Kidney capillary endothelial cell (primary cell): ENCODE data around the gene GRHPR.
"Not testable (repeated sequence)": the region's sequence is repeated elsewhere in the genome, so short reads cannot be mapped to it uniquely, and the experiment has no call there.

Experiments used
- DNase-seq: peaks from one replicate; pipeline ENCODE4 v3.0.0-alpha.2; 2018; ENCODE audit warnings: low spot score

Gene GRHPR

DNA sequence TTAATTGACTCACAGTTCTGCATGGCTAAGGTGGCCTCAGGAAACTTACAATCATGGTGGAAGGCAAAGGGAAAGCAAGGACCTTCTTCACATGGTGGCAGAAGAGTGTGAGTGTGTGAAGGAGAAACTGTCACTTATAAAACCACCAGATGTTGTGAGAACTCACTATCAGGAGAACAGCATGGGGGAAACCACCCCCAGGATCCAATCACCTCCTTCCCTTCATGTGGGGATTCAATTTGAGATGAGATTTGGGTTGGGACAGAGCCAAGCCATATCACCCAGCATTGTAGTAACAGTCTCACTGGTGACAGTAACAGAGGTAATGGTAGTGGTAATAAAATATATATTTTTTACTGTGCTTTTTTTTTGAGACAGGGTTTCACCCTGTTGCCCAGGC lies 24.6 kb downstream of the GRHPR start:
- no peak for DNase-seq

DNA sequence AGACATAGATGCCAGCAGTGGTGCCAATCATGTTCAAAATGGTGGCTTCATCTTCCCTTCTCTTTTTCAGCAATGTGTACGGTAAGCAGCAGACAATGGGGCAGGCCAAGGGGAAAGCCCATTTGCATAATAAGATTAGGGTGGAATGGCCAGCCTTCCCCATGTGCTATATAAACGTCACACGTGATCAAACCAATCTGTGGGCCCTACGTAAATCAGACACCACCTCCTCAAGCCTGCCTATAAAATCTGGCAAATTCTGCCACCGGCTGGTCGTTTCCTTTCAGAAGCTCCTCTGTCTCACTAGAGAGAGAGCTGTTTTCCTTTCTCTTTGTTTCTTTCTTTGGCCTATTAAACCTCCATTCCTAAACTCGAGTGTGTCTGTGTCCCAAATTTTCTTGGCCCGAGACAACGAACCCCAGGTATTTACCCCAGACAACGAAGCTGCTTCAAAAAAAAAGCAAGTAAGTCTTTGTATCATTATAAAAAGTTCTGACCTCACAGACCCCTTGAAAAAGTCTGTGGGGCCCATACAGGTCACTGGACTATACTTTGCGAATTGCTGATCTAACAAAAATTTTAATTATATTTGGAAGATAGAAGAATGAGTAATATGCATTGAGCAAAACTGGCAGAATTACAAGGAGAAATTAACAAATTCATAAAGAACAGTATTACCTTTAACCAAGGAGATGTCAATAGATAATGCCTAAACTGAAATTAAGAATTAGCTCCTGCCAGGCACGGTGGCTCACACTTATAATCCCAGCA lies 27.6 kb downstream of the GRHPR start:
- no peak for DNase-seq

GRCh38 chr9:37451628-37452027 lies 29.1 kb downstream of the GRHPR start:
- DNase-seq = no peak

GRCh38 chr9:37452611-37453010 lies 30.1 kb downstream of the GRHPR start:
- no peak for DNase-seq

DNA sequence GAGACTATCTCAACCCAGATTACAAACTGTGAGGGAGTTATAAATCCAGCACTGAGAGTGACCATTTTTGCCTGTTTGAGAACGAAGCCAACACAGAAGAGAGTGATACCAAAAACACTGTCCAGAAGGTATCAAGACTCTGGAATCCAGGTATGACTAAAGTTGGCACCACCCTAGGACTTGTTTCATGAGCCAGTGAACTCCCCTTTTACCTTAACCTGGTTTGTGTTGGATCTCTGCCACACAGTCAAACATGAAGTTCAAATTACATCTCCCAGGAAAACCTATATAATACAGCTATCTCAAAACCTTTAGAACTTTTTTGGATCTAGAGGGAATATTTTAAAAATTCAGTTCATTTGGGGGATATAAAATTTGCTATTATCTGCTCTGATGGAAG lies 31.3 kb downstream of the GRHPR start:
- no peak for DNase-seq

DNA sequence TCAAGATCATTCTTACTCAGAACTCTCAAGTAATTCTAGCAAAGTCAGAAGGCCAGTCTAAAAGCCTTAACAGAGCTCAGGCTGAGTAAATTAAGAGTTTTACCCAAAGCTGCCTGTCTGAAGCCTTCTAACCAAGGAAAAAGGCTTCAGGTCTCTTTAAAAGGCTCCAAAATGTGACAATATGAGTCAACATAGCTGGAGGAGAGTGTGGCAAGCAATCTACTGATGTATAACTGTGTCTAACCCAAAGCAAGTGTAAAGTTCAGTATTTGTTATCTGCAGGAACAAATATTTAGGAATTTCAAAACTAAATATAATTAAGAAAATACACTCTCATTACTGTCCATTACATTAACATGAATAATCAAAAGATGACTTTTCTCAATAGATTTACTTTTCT lies 31.7 kb downstream of the GRHPR start:
- DNase-seq = no peak

DNA sequence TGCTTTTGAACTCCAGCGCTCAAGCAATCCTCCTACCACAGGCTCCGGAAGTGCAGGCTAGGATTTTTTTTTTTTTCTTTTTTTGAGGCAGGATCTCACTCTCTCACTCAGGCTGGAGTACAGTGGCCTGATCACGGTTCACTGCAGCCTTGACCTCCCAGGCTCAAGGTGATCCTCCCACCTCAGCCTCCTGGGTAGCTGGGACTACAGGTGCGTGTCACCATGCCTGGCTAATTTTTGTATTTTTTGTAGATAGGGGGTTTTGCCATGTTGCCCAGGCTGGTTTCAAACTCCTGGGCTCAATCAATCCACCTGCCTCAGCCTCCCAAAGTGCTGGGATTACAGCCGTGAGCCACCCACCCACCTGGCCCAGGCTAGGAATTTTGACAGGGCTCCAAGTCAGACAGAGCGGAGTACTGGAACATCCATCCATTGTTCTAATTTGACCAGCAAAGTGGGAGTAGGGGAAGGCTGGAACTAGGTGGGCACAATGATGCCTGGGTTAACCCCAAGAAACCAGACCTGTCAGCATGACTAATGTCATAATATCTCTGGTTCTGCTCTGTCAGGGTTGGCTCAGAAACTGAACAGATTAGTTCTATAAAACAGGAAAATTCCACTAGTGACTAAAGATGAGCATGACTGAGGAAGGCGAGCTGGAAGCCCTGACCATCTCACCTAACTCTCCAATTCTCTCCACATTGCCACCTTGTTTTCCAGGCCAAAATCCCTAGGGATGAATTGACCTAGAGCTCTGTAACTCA lies 33.6 kb downstream of the GRHPR start:
- no peak for DNase-seq

DNA sequence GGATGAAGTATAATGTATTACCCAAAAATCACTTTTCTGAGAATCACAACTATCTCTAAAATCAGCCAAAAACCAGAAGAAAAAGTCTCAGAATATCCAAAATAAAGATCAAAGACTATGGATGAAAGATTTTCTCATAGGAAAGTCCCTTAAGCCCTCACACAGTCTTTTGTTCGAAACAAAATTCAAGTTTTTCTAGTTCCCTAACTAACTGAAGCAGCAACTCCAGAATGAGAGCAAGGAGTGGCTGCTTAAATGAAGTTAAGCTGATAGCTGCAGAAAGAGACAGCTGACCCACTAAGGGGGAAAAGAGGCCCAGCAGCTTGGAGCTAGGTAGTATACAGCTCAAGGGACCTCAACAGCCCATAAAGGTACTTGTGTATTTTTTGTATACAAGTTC lies 34.3 kb downstream of the GRHPR start:
- no peak for DNase-seq

DNA sequence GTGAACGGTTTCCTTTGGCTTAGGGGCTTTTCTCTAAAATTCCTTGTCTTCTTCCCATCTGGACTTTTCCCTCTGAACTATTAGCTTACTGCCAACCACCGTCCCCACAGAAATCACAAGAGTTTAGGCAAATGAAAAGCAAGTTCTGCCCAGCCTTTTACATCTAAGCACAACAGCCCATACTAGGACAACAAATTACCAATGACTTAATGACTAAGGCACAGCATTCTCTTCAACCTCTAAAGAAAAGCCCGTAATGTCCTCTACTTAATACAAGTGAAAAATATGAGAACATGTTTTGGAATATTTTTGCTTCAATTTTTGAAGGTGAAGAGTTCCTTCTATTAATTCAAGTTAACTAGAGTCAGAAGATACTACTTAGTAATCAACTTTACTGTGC lies 41.5 kb downstream of the GRHPR start:
- no peak for DNase-seq

DNA sequence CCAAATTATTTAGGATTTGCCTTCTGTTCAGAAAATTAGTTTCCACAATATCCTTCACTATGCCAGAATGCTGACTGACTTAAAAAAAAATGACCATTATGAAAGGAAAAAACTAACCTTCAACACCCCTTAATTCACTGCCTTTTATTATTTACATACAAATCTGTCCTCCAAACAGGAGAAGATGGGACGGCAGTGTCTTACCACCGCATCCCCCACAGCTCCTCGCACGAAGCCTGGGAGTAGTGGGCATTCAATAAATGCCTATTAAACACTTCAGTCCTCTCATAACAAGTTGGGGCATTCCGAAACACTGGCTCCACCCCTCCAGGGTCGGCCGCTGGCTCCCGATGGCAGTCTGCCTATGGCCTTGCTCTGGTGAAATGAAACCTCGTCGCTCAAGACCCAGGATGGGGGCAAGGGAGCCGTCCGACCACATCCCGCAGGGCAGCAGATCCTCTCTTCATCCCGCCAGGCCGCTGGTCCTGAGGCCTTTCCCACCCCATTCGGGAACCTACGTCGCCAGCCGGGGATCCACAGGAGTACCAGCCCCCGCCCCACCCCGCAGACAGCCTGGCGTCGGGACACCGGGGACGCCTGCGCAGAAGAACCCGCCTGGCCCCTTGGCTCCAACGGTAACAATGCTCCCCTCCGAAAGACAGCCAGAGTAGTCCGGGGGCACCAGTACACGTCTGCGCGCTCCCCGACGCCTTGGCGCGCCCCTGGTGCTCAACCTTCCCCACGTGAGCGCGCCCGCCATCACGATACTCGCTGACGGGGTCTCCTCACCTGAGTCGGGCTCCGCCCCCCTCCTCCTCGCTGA lies 42.1 kb downstream of the GRHPR start:
- DNase-seq = peak; percentile 74

DNA sequence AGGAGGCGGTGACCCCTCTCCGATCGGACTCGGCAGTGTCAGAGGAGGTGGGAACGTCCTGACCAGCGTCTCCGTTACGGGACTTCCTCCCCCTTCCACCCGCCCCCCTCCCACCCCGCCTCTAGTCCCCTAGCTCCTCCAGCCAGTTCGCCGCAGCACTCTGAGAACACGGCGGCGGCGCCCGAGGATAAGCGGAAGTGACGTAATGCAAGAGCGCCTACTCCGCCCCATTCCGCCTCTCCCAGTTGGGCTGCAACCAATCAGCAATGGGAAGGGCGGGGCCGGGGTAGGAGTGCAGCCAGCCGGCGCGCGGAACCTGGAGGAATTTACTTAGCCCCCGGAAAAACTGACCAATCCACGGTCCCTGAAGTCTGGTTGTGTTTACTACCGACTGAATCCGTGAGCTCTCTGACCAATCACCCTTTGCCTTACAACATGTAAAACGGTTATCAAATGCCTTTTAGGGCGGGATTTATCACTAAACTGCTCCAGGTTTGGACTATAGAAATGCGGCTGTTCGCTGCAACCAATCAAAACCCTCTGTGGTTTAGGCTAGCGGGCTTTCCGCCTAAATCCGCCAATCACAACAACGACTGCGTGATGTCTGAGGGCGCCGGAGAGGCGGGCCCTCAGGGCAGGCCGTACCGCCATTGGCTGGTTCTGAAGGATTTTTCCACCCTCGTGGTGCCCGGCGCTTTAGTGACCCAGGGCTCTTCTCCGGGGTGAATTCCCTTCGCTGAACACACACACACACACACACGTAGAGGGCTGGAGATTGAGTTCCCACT lies 42.9 kb downstream of the GRHPR start, which contains the start of gene ZBTB5:
Gene ZBTB5 (minus strand): TSS at position 202 of the 788 bp plus-strand sequence. CDS start 22,899 bp downstream, outside the sequence.
- DNase-seq = peak; percentile 99

GRCh38 chr9:37466037-37466709 lies 43.7 kb downstream of the GRHPR start:
- peak; percentile 56 for DNase-seq

DNA sequence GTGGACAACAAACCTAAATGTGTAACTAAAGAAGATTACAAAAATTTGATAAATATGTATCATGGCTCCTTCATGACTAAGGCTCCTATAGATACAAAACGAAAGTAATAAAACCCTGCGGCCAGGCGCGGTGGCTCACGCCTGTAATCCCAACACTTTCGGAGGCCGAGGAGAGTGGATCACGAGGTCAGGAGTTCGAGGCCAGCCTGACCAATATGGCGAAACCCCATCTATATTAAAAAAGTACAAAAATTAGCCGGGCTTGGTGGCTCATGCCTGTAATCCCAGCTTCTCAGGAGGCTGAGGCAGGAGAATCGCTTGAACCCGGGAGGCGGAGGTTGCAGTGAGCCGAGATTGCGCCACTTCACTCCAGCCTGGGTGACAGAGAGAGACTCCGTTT lies 45.0 kb downstream of the GRHPR start:
- DNase-seq = not testable (repeated sequence)

DNA sequence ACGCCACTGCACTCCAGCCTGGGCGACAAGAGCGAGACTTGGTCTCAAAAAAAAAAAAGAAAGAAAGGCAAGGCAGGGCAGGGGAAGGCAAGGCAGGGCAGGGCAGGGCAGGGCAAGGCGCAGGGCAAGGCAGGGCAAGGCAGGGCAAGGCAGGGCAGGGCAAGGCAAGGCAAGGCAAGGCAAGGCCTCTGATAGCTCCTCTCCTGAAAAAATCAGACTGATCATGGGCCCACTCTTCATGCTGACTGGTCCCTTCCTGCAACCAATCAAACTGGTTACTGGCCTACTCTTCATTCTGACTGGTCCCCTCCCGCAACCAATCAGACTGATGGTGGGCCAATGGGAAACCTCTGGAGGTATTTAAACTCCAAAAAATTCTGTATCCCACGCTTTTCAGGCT lies 46.1 kb downstream of the GRHPR start:
- no peak for DNase-seq

GRCh38 chr9:37471942-37472684 lies 49.6 kb downstream of the GRHPR start:
- DNase-seq = peak; percentile 97

- DNase-seq = not testable (repeated sequence)
Observed at GRCh38 chr9:37473982-37474381, 51.5 kb downstream of the GRHPR start.

GRCh38 chr9:37474438-37474837 lies 51.9 kb downstream of the GRHPR start:
- DNase-seq = no peak

DNA sequence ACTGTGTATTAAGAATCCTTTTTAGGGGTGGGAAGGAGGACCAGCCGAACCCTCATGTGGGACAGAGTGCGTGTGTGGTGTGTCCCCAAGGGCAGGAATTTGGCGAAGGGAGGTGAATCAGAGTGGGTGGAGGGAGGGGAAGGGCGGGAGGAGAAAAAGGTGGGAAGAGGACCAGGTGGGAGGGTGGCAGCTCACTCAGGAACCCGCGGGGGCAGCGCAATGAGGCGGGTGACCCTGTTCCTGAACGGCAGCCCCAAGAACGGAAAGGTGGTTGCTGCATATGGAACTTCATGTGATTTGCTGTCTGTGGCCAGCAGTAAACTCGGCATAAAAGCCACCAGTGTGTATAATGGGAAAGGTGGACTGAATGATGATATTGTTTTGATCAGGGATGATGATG lies 54.4 kb downstream of the GRHPR start:
- DNase-seq = no peak

DNA sequence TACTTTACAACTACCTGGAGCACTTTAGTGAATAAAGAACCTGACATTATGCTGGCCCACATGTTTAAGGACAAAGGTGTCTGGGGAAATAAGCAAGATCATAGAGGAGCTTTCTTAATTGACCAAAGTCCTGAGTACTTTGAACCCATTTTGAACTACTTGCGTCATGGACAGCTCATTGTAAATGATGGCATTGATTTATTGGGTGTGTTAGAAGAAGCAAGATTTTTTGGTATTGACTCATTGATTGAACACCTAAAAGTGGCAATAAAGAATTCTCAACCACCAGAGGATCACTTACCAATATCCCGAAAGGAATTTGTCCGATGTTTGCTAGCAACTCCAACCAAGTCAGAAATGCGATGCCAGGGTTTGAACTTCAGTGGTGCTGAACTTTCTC lies 54.9 kb downstream of the GRHPR start:
- DNase-seq = not testable (repeated sequence)

DNA sequence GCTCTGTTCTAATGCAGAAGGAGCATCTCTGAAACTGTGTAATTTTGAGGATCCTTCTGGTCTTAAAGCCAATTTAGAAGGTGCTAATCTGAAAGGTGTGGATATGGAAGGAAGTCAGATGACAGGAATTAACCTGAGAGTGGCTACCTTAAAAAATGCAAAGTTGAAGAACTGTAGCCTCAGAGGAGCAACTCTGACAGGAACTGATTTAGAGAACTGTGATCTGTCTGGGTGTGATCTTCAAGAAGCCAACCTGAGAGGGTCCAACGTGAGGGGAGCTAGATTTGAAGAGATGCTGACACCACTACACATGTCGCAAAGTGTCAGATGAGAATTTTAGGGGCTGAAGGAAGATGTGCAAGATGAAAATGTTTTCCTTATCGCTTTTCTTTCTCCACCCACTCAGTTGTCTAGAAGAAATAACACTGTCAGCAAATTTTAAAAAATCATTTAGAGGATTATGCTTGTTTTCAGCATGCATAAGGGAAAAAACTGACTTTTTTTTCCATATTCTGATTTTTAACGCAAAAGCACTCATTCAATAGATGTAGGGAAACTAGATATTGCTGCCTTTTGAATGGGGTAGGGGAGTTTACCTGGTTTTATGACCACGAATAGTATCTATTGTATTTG lies 55.6 kb downstream of the GRHPR start:
- not testable (repeated sequence) for DNase-seq
